ENCODE measurements around the gene CDK14.

DNA sequence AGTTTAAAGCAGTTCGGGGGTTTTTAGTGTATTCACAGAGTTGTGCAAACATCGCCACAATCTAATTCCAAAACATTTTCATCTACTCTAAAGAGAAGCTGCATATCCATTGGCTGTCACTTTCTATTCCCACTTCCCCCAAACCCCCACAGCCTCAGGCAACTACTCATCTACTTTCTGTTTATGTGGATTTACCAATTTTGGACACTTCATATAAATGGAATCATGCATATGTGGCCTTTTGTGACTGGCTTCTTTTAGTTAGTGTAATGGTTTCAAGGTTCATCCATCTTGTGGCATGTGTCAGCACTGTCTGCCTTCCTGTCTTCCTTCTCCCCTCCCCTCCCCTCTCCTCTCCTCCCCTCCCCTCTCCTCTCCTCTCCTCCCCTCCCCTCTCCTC, 589.6 kb downstream of the CDK14 start:
- TF ChIP-seq CTCF (IDR thresholded peaks at IDR 0.05) = no peak
- no peak for TF ChIP-seq POLR2AphosphoS5 (IDR thresholded peaks at IDR 0.05)
- TF ChIP-seq POLR2A (IDR thresholded peaks at IDR 0.05) = no peak
